Loucy (cell line): ENCODE measurements around the gene ARMC9.

ENCODE experiments used
- H2AFZ ChIP-seq: fragments of 200-600 bp; sonication (generic); 2 replicates; pipeline ENCODE4 v1.6.0; 2016; ENCODE audit warnings: antibody characterized with exemption, mild to moderate bottlenecking, low read length, moderate library complexity
- H3F3A ChIP-seq: fragments of 200-600 bp; 2 replicates; pipeline ENCODE4 v1.6.0; 2016; ENCODE audit warnings: antibody characterized with exemption, low read depth, mild to moderate bottlenecking
- H3K27me3 ChIP-seq: fragments of 200-600 bp; sonication (generic); 2 replicates; pipeline ENCODE4 v1.6.1; 2014; ENCODE audit warnings: low read length, mild to moderate bottlenecking; ENCODE audit not compliant: insufficient read depth, poor library complexity, severe bottlenecking
- H3K36me3 ChIP-seq: fragments of 200-600 bp; sonication (generic); 2 replicates; pipeline ENCODE4 v1.6.1; 2016; ENCODE audit warnings: low read length; ENCODE audit not compliant: insufficient read depth
- H3K4me1 ChIP-seq: fragments of 200-600 bp; sonication (generic); 2 replicates; pipeline ENCODE4 v1.5.1; 2014; ENCODE audit warnings: low read length, mild to moderate bottlenecking; ENCODE audit not compliant: insufficient read depth, poor library complexity, severe bottlenecking
- H3K4me2 ChIP-seq: fragments of 200-600 bp; sonication (generic); 2 replicates; pipeline ENCODE4 v1.6.0; 2014; ENCODE audit warnings: antibody characterized with exemption, low read length, low read depth, mild to moderate bottlenecking; ENCODE audit not compliant: poor library complexity, severe bottlenecking
- H3K4me3 ChIP-seq: fragments of 200-600 bp; sonication (generic); 2 replicates; pipeline ENCODE4 v1.5.1; 2014; ENCODE audit warnings: low read length, mild to moderate bottlenecking, mixed read lengths; ENCODE audit not compliant: poor library complexity, severe bottlenecking
- H3K79me2 ChIP-seq: fragments of 200-600 bp; sonication (generic); 2 replicates; pipeline ENCODE4 v1.6.1; 2014; ENCODE audit warnings: low read length; ENCODE audit not compliant: insufficient read depth
- H3K9ac ChIP-seq: fragments of 200-600 bp; sonication (generic); 2 replicates; pipeline ENCODE4 v1.6.0; 2014; ENCODE audit warnings: mild to moderate bottlenecking, low read depth, low read length, moderate library complexity; ENCODE audit not compliant: poor library complexity, severe bottlenecking
- H3K9me2 ChIP-seq: fragments of 200-600 bp; sonication (generic); replicated peaks from 2 replicates; pipeline ENCODE4 v1.6.1; 2016; ENCODE audit warnings: low read depth, low read length, mixed read lengths
- H3K9me3 ChIP-seq: fragments of 200-600 bp; sonication (generic); 2 replicates; pipeline ENCODE4 v1.6.1; 2014; ENCODE audit warnings: mild to moderate bottlenecking, antibody characterized with exemption, low read length, low read depth; ENCODE audit not compliant: insufficient read depth
- H4K20me1 ChIP-seq: fragments of 200-600 bp; sonication (generic); 2 replicates; pipeline ENCODE4 v1.6.0; 2014; ENCODE audit warnings: antibody characterized with exemption, low read length, mild to moderate bottlenecking; ENCODE audit not compliant: insufficient read depth, poor library complexity, severe bottlenecking
- EZH2phosphoT487 ChIP-seq: fragments of 200-600 bp; IDR thresholded peaks from 2 replicates; pipeline ENCODE4 v1.6.1; 2018; ENCODE audit warnings: antibody characterized with exemption, mild to moderate bottlenecking, moderate library complexity, borderline replicate concordance
- TF ChIP-seq, protein P1 (sequence below): fragments of 200-600 bp; sonication (generic); conservative IDR thresholded peaks from 2 replicates; pipeline ENCODE4 v1.5.1; 2014; ENCODE audit warnings: mild to moderate bottlenecking, antibody characterized with exemption, low read length

The ARMC9 gene

GRCh38 chr2:231199219-231199618 lies 788 bp downstream of the ARMC9 start:
- Histone ChIP-seq H3K79me2 (no peaks in the 10 kb centered on the region), H3K9ac (peak overlapping the region; percentile 73), H3K4me3 (peak overlapping the region; percentile 86), H3K9me2 (no peaks in the 10 kb centered on the region), H3K27me3 (no peaks in the 10 kb centered on the region), H3K4me2 (peak overlapping the region; percentile 87), H3F3A (no peaks in the 10 kb centered on the region), H3K9me3 (no peaks in the 10 kb centered on the region), H3K36me3 (no peaks in the 10 kb centered on the region), H3K4me1 (peaks cover 6% of the 10 kb centered on the region), H2AFZ (peak overlapping the region; percentile 97), H4K20me1 (no peaks in the 10 kb centered on the region)
- TF ChIP-seq, protein P1, sequence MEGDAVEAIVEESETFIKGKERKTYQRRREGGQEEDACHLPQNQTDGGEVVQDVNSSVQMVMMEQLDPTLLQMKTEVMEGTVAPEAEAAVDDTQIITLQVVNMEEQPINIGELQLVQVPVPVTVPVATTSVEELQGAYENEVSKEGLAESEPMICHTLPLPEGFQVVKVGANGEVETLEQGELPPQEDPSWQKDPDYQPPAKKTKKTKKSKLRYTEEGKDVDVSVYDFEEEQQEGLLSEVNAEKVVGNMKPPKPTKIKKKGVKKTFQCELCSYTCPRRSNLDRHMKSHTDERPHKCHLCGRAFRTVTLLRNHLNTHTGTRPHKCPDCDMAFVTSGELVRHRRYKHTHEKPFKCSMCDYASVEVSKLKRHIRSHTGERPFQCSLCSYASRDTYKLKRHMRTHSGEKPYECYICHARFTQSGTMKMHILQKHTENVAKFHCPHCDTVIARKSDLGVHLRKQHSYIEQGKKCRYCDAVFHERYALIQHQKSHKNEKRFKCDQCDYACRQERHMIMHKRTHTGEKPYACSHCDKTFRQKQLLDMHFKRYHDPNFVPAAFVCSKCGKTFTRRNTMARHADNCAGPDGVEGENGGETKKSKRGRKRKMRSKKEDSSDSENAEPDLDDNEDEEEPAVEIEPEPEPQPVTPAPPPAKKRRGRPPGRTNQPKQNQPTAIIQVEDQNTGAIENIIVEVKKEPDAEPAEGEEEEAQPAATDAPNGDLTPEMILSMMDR: no peak
- no peak for TF ChIP-seq EZH2phosphoT487

DNA sequence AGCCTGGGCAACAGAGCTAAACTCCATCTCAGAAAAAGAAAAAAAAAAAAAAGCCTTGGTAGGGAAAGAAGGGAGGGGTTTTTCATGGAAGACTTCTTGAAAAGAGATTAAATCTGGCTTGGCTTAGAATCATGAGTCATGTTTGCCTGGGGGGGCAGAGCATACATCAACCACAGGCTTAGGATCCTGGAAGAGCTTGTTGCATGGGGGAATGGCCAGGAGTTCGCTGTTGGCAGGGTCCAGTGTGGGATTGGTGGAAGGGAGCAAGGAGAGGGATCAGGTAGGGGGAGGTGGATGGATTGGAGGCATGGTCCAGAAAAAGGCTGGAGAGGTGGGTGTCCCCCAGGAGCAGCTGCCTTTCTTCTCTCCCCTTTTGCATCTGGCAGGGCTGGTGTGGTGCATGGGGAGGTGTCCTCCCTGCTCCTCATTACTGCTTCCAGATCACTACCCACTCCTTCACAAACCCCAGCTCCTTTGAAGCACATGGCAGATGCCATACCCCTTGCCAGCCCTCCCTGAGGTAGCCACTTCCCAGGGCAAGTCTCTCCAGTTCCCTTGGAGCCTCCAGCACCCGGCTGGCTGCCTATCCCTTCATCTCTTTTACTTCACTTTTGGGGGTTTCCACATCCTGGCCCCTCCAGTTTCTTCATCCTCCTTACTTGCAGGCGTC lies 2.5 kb downstream of the ARMC9 start:
- Histone ChIP-seq H2AFZ (no peak overlapping the region), H3K4me1 (peaks cover 6% of the 10 kb centered on the region), H3K4me2 (no peak overlapping the region), H3K27me3 (no peaks in the 10 kb centered on the region), H3F3A (no peaks in the 10 kb centered on the region), H3K9ac (no peak overlapping the region), H3K9me2 (no peaks in the 10 kb centered on the region), H3K79me2 (no peaks in the 10 kb centered on the region), H3K9me3 (no peaks in the 10 kb centered on the region), H3K4me3 (no peak overlapping the region), H3K36me3 (no peaks in the 10 kb centered on the region), H4K20me1 (no peaks in the 10 kb centered on the region)
- TF ChIP-seq EZH2phosphoT487: no peak
- TF ChIP-seq, protein P1: no peak

GRCh38 chr2:231201475-231201814 lies 3.0 kb downstream of the ARMC9 start:
- H3K4me2 ChIP-seq: no peak overlapping the region
- no peak for TF ChIP-seq EZH2phosphoT487
- TF ChIP-seq, protein P1: no peak
- no peaks in the 10 kb centered on the region for H4K20me1 ChIP-seq
- no peak overlapping the region for H3K4me3 ChIP-seq
- no peak overlapping the region for H3K9ac ChIP-seq
- no peak overlapping the region for H2AFZ ChIP-seq
- no peaks in the 10 kb centered on the region for H3K27me3 ChIP-seq
- no peaks in the 10 kb centered on the region for H3K9me3 ChIP-seq
- no peaks in the 10 kb centered on the region for H3F3A ChIP-seq
- H3K4me1 ChIP-seq: peaks cover 6% of the 10 kb centered on the region
- no peaks in the 10 kb centered on the region for H3K79me2 ChIP-seq
- H3K9me2 ChIP-seq: no peaks in the 10 kb centered on the region
- H3K36me3 ChIP-seq: no peaks in the 10 kb centered on the region
